ENCODE data around the gene SPRY4.

The SPRY4 gene

DNA sequence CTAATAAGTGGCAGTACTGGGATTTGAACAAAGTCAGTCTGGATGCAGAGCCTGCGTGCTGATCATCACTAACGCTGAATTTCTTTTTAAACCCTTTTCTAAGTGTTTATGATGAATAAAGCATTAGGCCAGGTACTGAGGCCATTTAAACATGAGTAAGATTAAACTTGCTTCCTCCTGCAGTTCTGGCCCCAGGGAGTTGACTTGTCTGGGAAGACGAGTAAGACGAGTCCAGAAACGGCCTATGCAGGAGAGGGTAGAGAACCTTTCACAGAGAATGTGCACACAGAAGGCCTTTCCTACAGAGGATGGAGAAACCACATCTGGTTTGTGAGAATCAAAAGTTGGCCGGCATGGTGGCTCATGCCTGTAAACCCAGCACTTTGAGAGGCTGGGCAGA, 42.9 kb downstream of the SPRY4 start:
- ChIA-PET CTCF (no interaction called here), POLR2A (no interaction called here)
- DNase-seq (ENCODE audit: extremely low spot score) = no peak
- TF ChIP-seq, protein P1, sequence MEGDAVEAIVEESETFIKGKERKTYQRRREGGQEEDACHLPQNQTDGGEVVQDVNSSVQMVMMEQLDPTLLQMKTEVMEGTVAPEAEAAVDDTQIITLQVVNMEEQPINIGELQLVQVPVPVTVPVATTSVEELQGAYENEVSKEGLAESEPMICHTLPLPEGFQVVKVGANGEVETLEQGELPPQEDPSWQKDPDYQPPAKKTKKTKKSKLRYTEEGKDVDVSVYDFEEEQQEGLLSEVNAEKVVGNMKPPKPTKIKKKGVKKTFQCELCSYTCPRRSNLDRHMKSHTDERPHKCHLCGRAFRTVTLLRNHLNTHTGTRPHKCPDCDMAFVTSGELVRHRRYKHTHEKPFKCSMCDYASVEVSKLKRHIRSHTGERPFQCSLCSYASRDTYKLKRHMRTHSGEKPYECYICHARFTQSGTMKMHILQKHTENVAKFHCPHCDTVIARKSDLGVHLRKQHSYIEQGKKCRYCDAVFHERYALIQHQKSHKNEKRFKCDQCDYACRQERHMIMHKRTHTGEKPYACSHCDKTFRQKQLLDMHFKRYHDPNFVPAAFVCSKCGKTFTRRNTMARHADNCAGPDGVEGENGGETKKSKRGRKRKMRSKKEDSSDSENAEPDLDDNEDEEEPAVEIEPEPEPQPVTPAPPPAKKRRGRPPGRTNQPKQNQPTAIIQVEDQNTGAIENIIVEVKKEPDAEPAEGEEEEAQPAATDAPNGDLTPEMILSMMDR (IDR thresholded peaks at IDR 0.05; ENCODE audit: control extremely low read depth, extremely low read depth, low read depth, missing control alignments) = no peak

DNA sequence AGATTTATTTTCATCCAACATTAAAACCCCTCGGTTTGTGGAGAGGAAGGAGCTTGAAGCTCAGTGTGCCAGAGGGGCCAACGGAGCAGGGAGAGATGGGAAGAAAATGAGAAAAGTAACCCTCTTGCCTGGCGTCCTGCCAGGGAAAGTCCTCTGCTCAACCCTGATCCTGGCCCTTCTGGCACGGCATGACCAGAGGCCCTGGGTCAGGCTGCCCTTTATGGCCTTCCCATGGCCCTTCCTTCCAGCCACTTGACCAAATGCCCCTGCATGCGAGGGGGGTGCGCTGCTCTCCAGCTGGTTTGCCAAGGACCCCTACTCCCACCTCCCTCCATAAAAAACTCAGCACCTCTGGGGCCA, 43.8 kb downstream of the SPRY4 start:
- ChIA-PET CTCF (interaction anchor here (1.9 kb wide), 1 partner anchor 13 kb away, joined by 4 read pairs; no protein-coding TSS in a partner anchor), POLR2A (no interaction called here)
- TF ChIP-seq, protein P1 (IDR thresholded peaks at IDR 0.05; ENCODE audit: control extremely low read depth, extremely low read depth, low read depth, missing control alignments) = no peak
- DNase-seq (ENCODE audit: extremely low spot score) = no peak

DNA sequence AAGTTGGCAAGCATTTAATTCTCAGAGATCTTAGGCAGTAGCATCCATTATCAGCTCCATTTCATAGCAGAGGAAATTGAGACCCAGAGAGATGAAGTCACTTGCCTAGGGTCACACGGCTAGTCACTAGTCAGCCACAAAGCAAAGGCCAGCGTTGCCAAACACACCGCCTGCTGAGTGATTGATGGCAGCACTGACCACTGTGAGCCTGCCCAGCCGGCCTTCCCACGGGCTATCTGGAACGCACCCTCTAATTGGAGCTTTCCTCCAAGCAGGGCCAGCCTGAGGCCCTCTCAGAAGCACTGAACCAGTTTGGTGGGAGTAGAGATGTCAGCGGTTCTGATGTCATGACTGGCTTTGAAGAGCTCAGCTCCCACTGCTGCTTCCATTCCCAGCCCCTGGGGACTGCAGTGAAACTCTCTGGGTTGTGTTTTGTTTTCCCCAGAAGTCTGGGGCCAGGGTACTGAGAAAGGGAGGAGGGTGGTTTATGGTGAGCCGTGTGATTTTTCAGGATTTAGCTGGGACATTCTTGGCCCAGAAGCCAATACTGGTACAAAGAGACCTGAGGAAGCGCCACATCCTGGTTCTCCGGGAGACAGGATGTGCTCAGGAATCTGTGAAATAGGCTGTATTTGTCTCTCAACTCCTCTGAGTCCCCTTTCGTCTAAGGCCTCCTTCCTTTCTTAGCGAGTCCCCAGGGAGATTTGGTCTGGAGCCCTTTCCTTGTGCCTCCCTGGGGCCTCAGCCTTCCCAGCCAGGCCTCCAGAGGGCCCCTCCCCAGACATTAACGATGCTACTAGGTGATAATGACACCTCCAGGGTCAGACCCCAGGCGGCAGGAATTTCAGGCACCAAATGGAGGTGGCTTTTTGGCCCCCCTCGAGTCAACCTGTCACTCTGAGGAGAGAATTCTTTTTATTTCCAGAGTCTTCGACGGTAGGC, 44.5 kb downstream of the SPRY4 start:
- ChIA-PET CTCF (interaction anchor here (0.7 to 1.9 kb wide), 2 partner anchors 12 to 23 kb away, joined by 3 to 4 read pairs; no protein-coding TSS in a partner anchor), POLR2A (no interaction called here)
- no peak for DNase-seq (ENCODE audit: extremely low spot score)
- TF ChIP-seq, protein P1 (IDR thresholded peaks at IDR 0.05; ENCODE audit: control extremely low read depth, extremely low read depth, low read depth, missing control alignments) = no peak

DNA sequence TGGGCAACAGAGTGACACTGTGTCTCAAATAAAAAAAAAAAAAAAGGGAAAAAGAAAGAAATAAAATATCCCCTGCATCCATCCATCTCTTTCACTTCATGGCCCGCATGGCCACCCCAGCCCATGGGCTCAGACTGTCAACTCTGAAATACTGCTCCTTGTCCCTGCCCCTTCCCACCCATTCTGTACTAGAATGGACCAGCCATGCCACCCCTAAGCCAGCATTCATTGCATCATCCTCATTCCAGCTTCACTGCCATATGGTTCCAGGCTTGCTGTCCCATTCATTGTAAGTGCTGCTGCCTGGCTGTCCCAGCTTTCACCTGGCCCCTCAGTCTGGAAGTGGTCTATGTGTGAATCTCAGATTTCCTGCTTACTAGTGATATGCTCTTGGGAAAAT, 46.2 kb downstream of the SPRY4 start:
- POLR2A ChIA-PET = no interaction called here
- CTCF ChIA-PET = interaction anchor here (1.2 to 1.4 kb wide), 2 partner anchors 8 to 18 kb away, joined by 3 read pairs; no protein-coding TSS in a partner anchor
- no peak for DNase-seq (ENCODE audit: extremely low spot score)
- TF ChIP-seq, protein P1 (IDR thresholded peaks at IDR 0.05; ENCODE audit: control extremely low read depth, extremely low read depth, low read depth, missing control alignments) = no peak

DNA sequence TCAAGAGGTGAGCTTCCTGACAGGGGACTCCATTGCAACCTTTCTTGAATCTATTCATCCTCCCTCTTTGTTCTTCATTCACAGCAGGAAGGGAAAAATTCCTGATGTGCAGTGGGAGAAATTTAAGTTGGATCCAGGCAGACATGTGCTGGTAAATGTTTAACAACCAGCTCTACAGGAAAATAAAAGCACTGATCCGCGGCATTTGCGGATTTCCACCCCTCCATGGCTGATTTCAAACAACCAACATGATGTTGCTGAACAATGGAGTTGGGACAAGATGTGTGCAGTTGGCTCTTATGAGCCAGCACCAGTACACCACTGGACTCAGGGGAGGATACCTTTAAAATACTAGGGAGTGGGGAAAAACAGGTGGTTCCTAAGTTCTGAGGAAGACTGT, 47.0 kb downstream of the SPRY4 start:
- no peak for DNase-seq (ENCODE audit: extremely low spot score)
- CTCF ChIA-PET = no interaction called here
- TF ChIP-seq, protein P1 (IDR thresholded peaks at IDR 0.05; ENCODE audit: control extremely low read depth, extremely low read depth, low read depth, missing control alignments) = no peak
- POLR2A ChIA-PET = no interaction called here

DNA sequence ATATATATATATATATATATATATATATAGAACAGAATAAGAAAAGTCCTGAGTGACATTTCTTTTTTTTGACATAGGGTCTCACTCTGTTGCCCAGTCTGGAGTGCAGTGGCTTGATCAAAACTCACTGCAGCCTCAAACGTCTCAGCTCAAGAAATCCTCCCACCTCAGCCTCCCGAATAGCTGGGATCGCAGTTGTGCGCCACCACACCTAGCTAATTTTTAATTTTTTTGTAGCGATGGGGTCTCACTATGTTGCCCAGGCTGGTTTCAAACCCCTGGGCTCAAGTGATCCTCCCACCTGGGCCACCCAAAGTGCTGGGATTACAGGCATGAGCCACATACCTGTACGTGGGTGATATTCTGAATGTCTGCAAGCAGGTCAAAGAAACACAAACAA, 48.3 kb downstream of the SPRY4 start:
- TF ChIP-seq, protein P1 (IDR thresholded peaks at IDR 0.05; ENCODE audit: control extremely low read depth, extremely low read depth, low read depth, missing control alignments) = no peak
- DNase-seq (ENCODE audit: extremely low spot score) = no peak
- POLR2A ChIA-PET = no interaction called here
- CTCF ChIA-PET = interaction anchor here (1.6 kb wide), 1 partner anchor 125 kb away, joined by 3 read pairs; no protein-coding TSS in a partner anchor

Measured in GM10248 (cell line).